ENCODE results near the gene ZNF165. TPM values are rescaled to one million over a fixed set of nuclear protein-coding genes. Genes with fewer than 3 reads are reported as not detected.
"Not testable (repeated sequence)": the region's sequence is repeated elsewhere in the genome, so short reads cannot be mapped to it uniquely, and the experiment has no call there.

ZNF165 gene
- 2.6 and 4.7 TPM in 2 replicates for total RNA-seq

DNA sequence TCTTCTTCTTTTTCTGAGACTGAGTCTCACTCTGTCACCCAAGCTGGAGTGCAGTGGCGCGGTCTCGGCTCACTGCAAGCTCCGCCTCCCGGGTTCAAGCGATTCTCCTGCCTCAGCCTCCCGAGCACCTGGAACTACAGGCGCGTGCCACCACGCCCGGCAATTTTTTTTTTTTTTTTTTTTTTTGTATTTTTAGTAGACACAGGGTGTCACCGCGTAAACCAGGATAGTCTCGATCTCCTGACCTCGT lies at the start of gene ZNF165:
ZNF165 (plus strand) TSS at position 188 of the 250 bp plus-strand sequence. CDS start 4,913 bp downstream, outside the sequence.
- H3K4me3 ChIP-seq (ENCODE audit: low read depth, low read length): peak within 1 kb of the TSS; percentile 87
- H3K36me3 ChIP-seq (ENCODE audit: control insufficient read depth, insufficient read depth, low read length); H3K27me3 ChIP-seq (ENCODE audit: control insufficient read depth, insufficient read depth, low read length); DNase-seq (ENCODE audit: low read depth); FAIRE-seq: not testable (repeated sequence)

DNA sequence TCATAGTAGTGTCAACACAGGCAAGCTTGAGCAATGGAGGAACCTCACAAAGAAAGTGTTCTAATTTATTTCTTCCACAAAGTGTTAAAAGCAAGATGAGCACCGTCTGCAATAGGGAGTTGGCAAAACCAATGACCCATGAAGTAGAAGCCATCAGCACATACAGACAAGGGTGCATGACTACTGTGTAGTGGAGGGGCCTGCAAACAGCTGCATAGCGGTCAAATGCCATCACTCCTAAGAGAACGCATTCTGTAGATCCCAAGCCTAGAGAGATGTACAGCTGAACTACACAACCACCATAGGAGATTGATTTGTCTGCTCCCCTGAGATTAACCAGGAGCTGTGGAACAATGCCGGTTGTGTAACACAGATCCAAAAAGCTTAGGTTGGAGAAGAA lies 26.8 kb upstream of the ZNF165 start:
- H3K36me3 ChIP-seq (ENCODE audit: control insufficient read depth, insufficient read depth, low read length): no peaks in the 10 kb centered on the region
- TF ChIP-seq, protein P1, sequence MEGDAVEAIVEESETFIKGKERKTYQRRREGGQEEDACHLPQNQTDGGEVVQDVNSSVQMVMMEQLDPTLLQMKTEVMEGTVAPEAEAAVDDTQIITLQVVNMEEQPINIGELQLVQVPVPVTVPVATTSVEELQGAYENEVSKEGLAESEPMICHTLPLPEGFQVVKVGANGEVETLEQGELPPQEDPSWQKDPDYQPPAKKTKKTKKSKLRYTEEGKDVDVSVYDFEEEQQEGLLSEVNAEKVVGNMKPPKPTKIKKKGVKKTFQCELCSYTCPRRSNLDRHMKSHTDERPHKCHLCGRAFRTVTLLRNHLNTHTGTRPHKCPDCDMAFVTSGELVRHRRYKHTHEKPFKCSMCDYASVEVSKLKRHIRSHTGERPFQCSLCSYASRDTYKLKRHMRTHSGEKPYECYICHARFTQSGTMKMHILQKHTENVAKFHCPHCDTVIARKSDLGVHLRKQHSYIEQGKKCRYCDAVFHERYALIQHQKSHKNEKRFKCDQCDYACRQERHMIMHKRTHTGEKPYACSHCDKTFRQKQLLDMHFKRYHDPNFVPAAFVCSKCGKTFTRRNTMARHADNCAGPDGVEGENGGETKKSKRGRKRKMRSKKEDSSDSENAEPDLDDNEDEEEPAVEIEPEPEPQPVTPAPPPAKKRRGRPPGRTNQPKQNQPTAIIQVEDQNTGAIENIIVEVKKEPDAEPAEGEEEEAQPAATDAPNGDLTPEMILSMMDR (IDR thresholded peaks at IDR 0.05; ENCODE audit: insufficient read depth, low read length, severe bottlenecking): no peak
- H3K4me3 ChIP-seq (ENCODE audit: low read depth, low read length): no peak overlapping the region
- no peaks in the 10 kb centered on the region for H3K27me3 ChIP-seq (ENCODE audit: control insufficient read depth, insufficient read depth, low read length)
- FAIRE-seq (peak; percentile 73), DNase-seq (ENCODE audit: low read depth) (no peak)

DNA sequence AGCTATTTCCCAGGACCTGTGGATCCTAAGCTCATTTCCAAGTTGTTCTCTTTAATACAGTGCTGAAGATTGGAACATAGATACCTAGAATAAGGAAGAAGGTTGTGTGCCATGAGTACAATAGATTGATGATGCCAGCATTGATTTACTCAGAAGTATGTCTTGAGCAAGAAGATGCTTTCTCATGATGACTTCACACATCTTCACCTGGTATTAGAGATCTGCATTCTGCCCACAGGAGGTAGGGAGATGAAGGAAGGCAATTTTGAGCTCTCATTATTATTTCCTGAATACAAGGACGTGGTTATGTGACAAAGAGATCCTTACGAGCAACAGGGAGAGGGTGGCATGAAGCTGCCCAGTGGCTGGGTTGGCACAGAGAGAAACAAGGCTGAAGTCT lies 20.0 kb upstream of the ZNF165 start:
- DNase-seq (ENCODE audit: low read depth) (peak; percentile 4), FAIRE-seq (no peak)
- TF ChIP-seq, protein P1 (IDR thresholded peaks at IDR 0.05; ENCODE audit: insufficient read depth, low read length, severe bottlenecking): no peak
- Histone ChIP-seq H3K27me3 (ENCODE audit: control insufficient read depth, insufficient read depth, low read length) (no peaks in the 10 kb centered on the region), H3K36me3 (ENCODE audit: control insufficient read depth, insufficient read depth, low read length) (no peaks in the 10 kb centered on the region), H3K4me3 (ENCODE audit: low read depth, low read length) (no peak overlapping the region)

DNA sequence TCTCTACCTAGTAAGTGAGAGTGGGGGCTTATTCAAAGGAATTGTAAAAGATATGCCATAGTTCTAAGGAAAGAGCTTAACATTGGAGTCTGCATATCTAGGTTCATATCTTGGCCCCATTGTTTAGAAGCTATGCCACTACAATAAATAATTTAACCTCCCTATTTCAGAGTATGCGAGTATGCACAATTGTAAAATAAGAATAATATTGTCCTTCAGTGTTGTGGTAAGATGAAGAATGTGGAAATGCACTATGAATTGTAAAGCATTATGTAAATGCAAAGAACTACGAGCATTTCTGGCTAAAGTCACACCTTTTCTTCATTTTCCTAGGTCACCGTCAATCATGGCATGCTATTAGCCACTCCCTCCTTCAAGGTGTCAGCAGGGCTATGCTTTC lies 16.1 kb upstream of the ZNF165 start:
- Histone ChIP-seq H3K4me3 (ENCODE audit: low read depth, low read length) (no peak overlapping the region), H3K27me3 (ENCODE audit: control insufficient read depth, insufficient read depth, low read length) (no peaks in the 10 kb centered on the region), H3K36me3 (ENCODE audit: control insufficient read depth, insufficient read depth, low read length) (no peaks in the 10 kb centered on the region)
- FAIRE-seq (no peak), DNase-seq (ENCODE audit: low read depth) (no peak)
- TF ChIP-seq, protein P1 (IDR thresholded peaks at IDR 0.05; ENCODE audit: insufficient read depth, low read length, severe bottlenecking): no peak

DNA sequence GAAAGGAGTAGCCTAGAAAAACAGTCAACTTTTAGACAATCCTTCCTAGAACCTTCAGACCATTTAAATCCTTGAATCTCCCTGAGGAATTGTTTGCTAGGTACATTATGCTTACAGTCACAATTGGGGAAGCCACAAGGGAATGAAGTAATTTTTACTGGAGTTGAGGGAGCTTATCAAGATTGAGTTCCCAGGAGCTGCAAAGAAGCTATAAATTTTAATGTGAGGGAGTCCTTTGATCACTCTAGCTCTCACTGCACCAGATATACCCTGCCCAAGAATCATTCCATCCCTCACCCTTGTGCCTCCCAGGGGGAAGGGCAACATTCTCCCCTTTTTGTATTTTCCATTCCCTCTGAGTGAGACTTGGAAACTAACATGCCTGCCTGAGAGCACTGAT lies 12.3 kb upstream of the ZNF165 start:
- FAIRE-seq: no peak
- Histone ChIP-seq H3K36me3 (ENCODE audit: control insufficient read depth, insufficient read depth, low read length) (no peaks in the 10 kb centered on the region), H3K4me3 (ENCODE audit: low read depth, low read length) (no peak overlapping the region), H3K27me3 (ENCODE audit: control insufficient read depth, insufficient read depth, low read length) (no peaks in the 10 kb centered on the region)
- TF ChIP-seq, protein P1 (IDR thresholded peaks at IDR 0.05; ENCODE audit: insufficient read depth, low read length, severe bottlenecking): no peak
- no peak for DNase-seq (ENCODE audit: low read depth)

DNA sequence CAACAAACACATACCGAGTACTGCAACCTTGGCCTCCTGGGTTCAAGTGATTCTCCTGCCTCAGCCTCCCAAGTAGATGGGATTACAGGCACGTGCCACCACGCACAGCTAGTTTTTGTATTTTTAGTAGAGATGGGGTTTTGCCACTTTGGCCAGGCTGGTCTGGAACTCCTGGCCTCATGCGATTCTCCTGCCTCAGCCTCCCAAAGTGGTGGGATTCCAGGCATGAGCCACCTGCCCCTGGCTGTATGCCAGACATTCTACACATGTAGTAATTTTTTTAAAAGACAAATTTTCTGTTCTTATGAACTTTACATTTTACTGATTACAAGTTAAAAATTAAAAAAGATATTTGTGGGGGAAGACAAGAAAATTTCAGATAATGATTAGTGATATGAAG lies 9.4 kb upstream of the ZNF165 start:
- not testable (repeated sequence) for H3K4me3 ChIP-seq (ENCODE audit: low read depth, low read length); FAIRE-seq; DNase-seq (ENCODE audit: low read depth); H3K36me3 ChIP-seq (ENCODE audit: control insufficient read depth, insufficient read depth, low read length); H3K27me3 ChIP-seq (ENCODE audit: control insufficient read depth, insufficient read depth, low read length)

DNA sequence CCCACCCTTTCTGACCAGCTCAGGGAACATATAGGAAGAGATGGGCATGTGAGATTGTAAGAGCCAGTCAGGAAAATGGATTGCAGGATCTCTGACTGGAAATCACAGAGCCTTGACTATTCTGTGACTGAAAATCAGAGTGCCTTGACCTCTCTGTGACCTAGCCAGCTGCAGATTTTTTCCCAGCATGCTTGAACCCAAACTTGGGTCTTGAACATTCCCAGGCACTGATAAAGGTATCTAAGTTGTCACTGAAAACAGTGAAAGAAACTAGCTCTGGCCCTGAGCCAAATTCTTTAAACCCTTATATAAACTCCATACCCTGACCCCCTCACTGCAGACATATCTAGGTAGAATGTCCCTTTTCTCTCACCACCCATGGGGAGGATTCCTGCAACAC lies 2.3 kb upstream of the ZNF165 start:
- Histone ChIP-seq H3K36me3 (ENCODE audit: control insufficient read depth, insufficient read depth, low read length) (no peaks in the 10 kb centered on the region), H3K27me3 (ENCODE audit: control insufficient read depth, insufficient read depth, low read length) (no peaks in the 10 kb centered on the region), H3K4me3 (ENCODE audit: low read depth, low read length) (no peak overlapping the region)
- TF ChIP-seq, protein P1 (IDR thresholded peaks at IDR 0.05; ENCODE audit: insufficient read depth, low read length, severe bottlenecking): no peak
- DNase-seq (ENCODE audit: low read depth): no peak
- no peak for FAIRE-seq

Measured in bronchial epithelial cell (primary cell).